ENCODE results near the gene SLC47A1. TPM values are rescaled to one million over a fixed set of nuclear protein-coding genes. Genes with fewer than 3 reads are reported as not detected.

The SLC47A1 gene
- total and polyA plus RNA-seq, 2 of the 13 experiments (the other 11 are each of a cell fraction or from before 2014, with no cell fraction given), result 42.1 to 67.5 TPM

- TF ChIP-seq ZNF280D (CRISPR knock-in tag; IDR thresholded peaks at IDR 0.05) (0 out of 2 replicates have a peak, but pooled peaks have one; percentile 36), THRA (CRISPR knock-in tag; IDR thresholded peaks at IDR 0.05; ENCODE audit: borderline replicate concordance) (peak; percentile 57; the same call in 1 of the 2 replicates), MAFF (IDR thresholded peaks at IDR 0.05; ENCODE audit: low read depth, low read length) (0 out of 2 replicates have a peak, but pooled peaks have one; percentile 10), ZNF781 (CRISPR knock-in tag; IDR thresholded peaks at IDR 0.05; ENCODE audit: borderline replicate concordance, not compliant biosample characterization) (peak; percentile 27), NFIC (IDR thresholded peaks at IDR 0.05; ENCODE audit: low read length) (peak; percentile 21; the same call in 1 of the 2 replicates), HOXD1 (CRISPR knock-in tag; IDR thresholded peaks at IDR 0.05) (0 out of 2 replicates have a peak, but pooled peaks have one; percentile 12), BCL6 (CRISPR knock-in tag; IDR thresholded peaks at IDR 0.05) (peak; percentile 61; the same call in 1 of the 2 replicates), LCORL (IDR thresholded peaks at IDR 0.05) (peak; percentile 55; the same call in 1 of the 2 replicates), LCORL (CRISPR knock-in tag; IDR thresholded peaks at IDR 0.05) (peak; percentile 86), FOXO1 (CRISPR knock-in tag; IDR thresholded peaks at IDR 0.05) (peak; percentile 76), HMG20B (CRISPR knock-in tag; conservative IDR thresholded peaks at IDR 0.05) (no peak), ZNF20 (CRISPR knock-in tag; IDR thresholded peaks at IDR 0.05) (0 out of 2 replicates have a peak, but pooled peaks have one; percentile 48), RCOR2 (CRISPR knock-in tag; IDR thresholded peaks at IDR 0.05) (peak; percentile 62), ARID3A (IDR thresholded peaks at IDR 0.05; ENCODE audit: low read depth, low read length) (no peak), RXRA (CRISPR knock-in tag; IDR thresholded peaks at IDR 0.05) (peak; percentile 88), RERE (CRISPR knock-in tag; IDR thresholded peaks at IDR 0.05; ENCODE audit: low read depth) (0 out of 2 replicates have a peak, but pooled peaks have one; percentile 13), TCF7 (IDR thresholded peaks at IDR 0.05; ENCODE audit: low read depth) (peak; percentile 44)
Observed at GRCh38 chr17:19549746-19550623, 16.3 kb downstream of the SLC47A1 start (continued).
